MM.1S (cell line): ENCODE measurements around the gene STAG1.
"Not testable (repeated sequence)": the region's sequence is repeated elsewhere in the genome, so short reads cannot be mapped to it uniquely, and the experiment has no call there.

Source experiments
- DNase-seq: peaks from one replicate; pipeline ENCODE4 v3.0.0-alpha.2; 2015
- H2AFZ ChIP-seq: fragments of 300-600 bp; sonication (generic); 2 replicates; pipeline ENCODE4 v1.6.0; 2016; ENCODE audit warnings: antibody characterized with exemption, low read length
- H3F3A ChIP-seq: fragments of 300-600 bp; sonication (generic); 2 replicates; pipeline ENCODE4 v1.6.1; 2016; ENCODE audit warnings: mild to moderate bottlenecking, antibody characterized with exemption, low read length, moderate library complexity, mixed read lengths; ENCODE audit not compliant: insufficient read depth
- H3K27ac ChIP-seq: fragments of 300-600 bp; sonication (generic); 2 replicates; pipeline ENCODE4 v1.5.1; 2016; ENCODE audit warnings: mild to moderate bottlenecking, low read length
- H3K27me3 ChIP-seq: fragments of 300-600 bp; sonication (generic); replicated peaks from 2 replicates; pipeline ENCODE4 v1.6.0; 2016; ENCODE audit warnings: low read length; ENCODE audit not compliant: insufficient read depth
- H3K36me3 ChIP-seq: fragments of 300-600 bp; sonication (generic); replicated peaks from 2 replicates; pipeline ENCODE4 v1.6.1; 2016; ENCODE audit warnings: mild to moderate bottlenecking, low read length, mixed read lengths; ENCODE audit not compliant: insufficient read depth
- H3K4me1 ChIP-seq: fragments of 300-600 bp; sonication (generic); 2 replicates; pipeline ENCODE4 v1.6.1; 2016; ENCODE audit warnings: low read length, mixed read lengths
- H3K4me2 ChIP-seq: fragments of 300-600 bp; sonication (generic); 2 replicates; pipeline ENCODE4 v1.6.0; 2016; ENCODE audit warnings: low read depth, low read length
- H3K4me3 ChIP-seq: fragments of 300-600 bp; sonication (generic); 2 replicates; pipeline ENCODE4 v1.5.1; 2016; ENCODE audit warnings: low read length, mixed read lengths
- H3K79me2 ChIP-seq: fragments of 300-600 bp; sonication (generic); 2 replicates; pipeline ENCODE4 v1.6.1; 2016; ENCODE audit warnings: mixed run types, low read length, mixed read lengths
- H3K9ac ChIP-seq: fragments of 300-600 bp; sonication (generic); 2 replicates; pipeline ENCODE4 v1.6.1; 2016; ENCODE audit warnings: low read length, mixed read lengths
- H3K9me2 ChIP-seq: fragments of 300-600 bp; sonication (generic); replicated peaks from 2 replicates; pipeline ENCODE4 v1.6.1; 2016; ENCODE audit warnings: mild to moderate bottlenecking, low read length, mixed read lengths; ENCODE audit not compliant: insufficient read depth
- H3K9me3 ChIP-seq: fragments of 300-600 bp; sonication (generic); replicated peaks from 2 replicates; pipeline ENCODE4 v1.6.1; 2016; ENCODE audit warnings: mild to moderate bottlenecking, low read length, mixed read lengths; ENCODE audit not compliant: insufficient read depth
- H4K20me1 ChIP-seq: fragments of 300-600 bp; sonication (generic); 2 replicates; pipeline ENCODE4 v1.6.1; 2016; ENCODE audit warnings: mild to moderate bottlenecking, low read length, moderate library complexity, mixed read lengths; ENCODE audit not compliant: insufficient read depth
- EZH2 ChIP-seq: fragments of 300-600 bp; sonication (generic); optimal IDR thresholded peaks from 2 replicates; pipeline ENCODE3; 2017; ENCODE audit warnings: low read depth, mild to moderate bottlenecking, antibody characterized with exemption, low read length, mixed read lengths
- EZH2phosphoT487 ChIP-seq: fragments of 300-600 bp; sonication (generic); IDR thresholded peaks from 2 replicates; pipeline ENCODE4 v1.6.1; 2018; ENCODE audit warnings: antibody characterized with exemption, low read length
- TF ChIP-seq, protein P1 (sequence below): fragments of 300-600 bp; sonication (generic); IDR thresholded peaks from 2 replicates; pipeline ENCODE4 v1.5.1; 2016; ENCODE audit warnings: antibody characterized with exemption, low read length, mixed read lengths

STAG1 gene

DNA sequence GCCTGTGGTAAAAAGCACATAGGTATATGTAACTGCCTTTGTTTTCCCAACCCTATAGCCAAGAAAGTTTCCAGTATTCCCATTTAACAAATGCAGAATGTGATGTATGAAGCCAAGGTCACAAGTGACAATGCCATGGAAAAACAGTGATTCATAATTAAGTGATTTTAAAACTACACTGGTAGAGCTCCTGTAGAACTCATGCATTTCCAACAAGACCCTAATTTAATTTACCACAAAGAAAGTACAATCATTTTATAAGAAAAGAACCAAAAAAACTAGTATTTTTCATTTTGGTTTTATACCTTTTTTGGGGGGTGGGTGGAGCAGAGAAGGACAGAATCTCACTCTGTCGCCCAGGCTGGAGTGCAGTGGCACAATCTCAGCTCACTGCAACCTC, 82.0 kb downstream of the STAG1 start:
- TF ChIP-seq EZH2phosphoT487, result no peak
- TF ChIP-seq, protein P1, sequence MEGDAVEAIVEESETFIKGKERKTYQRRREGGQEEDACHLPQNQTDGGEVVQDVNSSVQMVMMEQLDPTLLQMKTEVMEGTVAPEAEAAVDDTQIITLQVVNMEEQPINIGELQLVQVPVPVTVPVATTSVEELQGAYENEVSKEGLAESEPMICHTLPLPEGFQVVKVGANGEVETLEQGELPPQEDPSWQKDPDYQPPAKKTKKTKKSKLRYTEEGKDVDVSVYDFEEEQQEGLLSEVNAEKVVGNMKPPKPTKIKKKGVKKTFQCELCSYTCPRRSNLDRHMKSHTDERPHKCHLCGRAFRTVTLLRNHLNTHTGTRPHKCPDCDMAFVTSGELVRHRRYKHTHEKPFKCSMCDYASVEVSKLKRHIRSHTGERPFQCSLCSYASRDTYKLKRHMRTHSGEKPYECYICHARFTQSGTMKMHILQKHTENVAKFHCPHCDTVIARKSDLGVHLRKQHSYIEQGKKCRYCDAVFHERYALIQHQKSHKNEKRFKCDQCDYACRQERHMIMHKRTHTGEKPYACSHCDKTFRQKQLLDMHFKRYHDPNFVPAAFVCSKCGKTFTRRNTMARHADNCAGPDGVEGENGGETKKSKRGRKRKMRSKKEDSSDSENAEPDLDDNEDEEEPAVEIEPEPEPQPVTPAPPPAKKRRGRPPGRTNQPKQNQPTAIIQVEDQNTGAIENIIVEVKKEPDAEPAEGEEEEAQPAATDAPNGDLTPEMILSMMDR, result no peak
- TF ChIP-seq EZH2, result no peak
- H4K20me1 ChIP-seq, result peaks cover 12% of the 10 kb centered on the region; the same call in 1 of the 2 replicates
- no peak overlapping the region for H3K4me2 ChIP-seq
- H3K79me2 ChIP-seq, result peaks cover 91% of the 10 kb centered on the region
- no peak overlapping the region for H3K9ac ChIP-seq
- H3K36me3 ChIP-seq, result no peaks in the 10 kb centered on the region
- no peak for DNase-seq
- no peaks in the 10 kb centered on the region for H3K9me3 ChIP-seq
- H3K4me1 ChIP-seq, result peaks cover 2% of the 10 kb centered on the region
- H3K27ac ChIP-seq, result no peak overlapping the region
- no peaks in the 10 kb centered on the region for H3K9me2 ChIP-seq
- H2AFZ ChIP-seq, result no peak overlapping the region
- no peaks in the 10 kb centered on the region for H3K27me3 ChIP-seq
- H3F3A ChIP-seq, result no peaks in the 10 kb centered on the region
- H3K4me3 ChIP-seq, result no peak overlapping the region

DNA sequence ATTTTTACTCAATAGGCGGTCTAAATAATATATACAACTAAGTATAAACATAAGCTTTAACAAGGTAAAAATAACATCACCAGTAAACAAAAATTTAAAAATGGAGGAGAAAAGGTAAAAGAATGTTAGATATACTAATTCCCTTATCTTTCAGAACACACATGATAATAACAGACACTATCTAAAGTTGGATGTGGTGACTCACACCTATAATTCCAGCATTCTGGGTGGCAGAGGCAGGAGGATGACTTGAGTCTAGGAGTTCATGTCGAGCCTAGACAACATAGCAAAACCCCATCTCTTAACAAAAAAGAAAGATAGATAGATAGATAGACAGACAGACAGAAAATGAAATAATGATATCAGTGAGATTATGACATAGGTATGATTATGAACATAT, 85.1 kb downstream of the STAG1 start:
- Histone ChIP-seq H3K9me3 (no peaks in the 10 kb centered on the region), H3F3A (no peaks in the 10 kb centered on the region), H3K27me3 (no peaks in the 10 kb centered on the region), H3K9ac (no peak overlapping the region), H2AFZ (no peak overlapping the region), H3K9me2 (no peaks in the 10 kb centered on the region), H4K20me1 (peaks cover 16% of the 10 kb centered on the region; the same call in 1 of the 2 replicates), H3K4me3 (no peak overlapping the region), H3K79me2 (peaks cover 92% of the 10 kb centered on the region), H3K4me2 (no peak overlapping the region), H3K4me1 (peaks cover 11% of the 10 kb centered on the region), H3K36me3 (no peaks in the 10 kb centered on the region), H3K27ac (no peak overlapping the region)
- TF ChIP-seq EZH2 (no peak), EZH2phosphoT487 (no peak)
- TF ChIP-seq, protein P1, result no peak
- no peak for DNase-seq

DNA sequence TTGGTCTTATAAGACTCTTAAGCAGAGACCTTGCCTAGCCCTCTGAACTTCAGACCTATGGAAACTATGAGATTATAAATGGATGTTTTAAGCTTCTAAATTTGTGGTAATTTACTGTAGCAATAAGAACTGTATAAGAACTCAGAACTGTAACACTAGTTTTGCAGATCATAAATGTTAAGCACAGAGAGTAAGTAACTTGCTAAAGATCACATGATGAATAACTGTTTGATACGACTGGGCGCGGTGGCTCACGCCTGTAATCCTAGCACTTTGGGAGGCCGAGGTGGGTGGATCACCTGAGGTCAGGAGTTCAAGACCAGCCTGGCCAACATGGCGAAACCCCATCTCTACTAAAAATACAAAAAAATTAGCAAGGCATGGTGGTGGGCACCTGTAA, 85.9 kb downstream of the STAG1 start:
- H3K4me2 ChIP-seq, H3F3A ChIP-seq, H3K9me3 ChIP-seq, H3K4me3 ChIP-seq, H3K9ac ChIP-seq, H3K36me3 ChIP-seq, H3K9me2 ChIP-seq, DNase-seq, H3K27ac ChIP-seq, H3K27me3 ChIP-seq, H2AFZ ChIP-seq: not testable (repeated sequence)
- Histone ChIP-seq H3K4me1 (peaks cover 11% of the 10 kb centered on the region), H4K20me1 (peaks cover 14% of the 10 kb centered on the region; the same call in 1 of the 2 replicates), H3K79me2 (peaks cover 92% of the 10 kb centered on the region)

DNA sequence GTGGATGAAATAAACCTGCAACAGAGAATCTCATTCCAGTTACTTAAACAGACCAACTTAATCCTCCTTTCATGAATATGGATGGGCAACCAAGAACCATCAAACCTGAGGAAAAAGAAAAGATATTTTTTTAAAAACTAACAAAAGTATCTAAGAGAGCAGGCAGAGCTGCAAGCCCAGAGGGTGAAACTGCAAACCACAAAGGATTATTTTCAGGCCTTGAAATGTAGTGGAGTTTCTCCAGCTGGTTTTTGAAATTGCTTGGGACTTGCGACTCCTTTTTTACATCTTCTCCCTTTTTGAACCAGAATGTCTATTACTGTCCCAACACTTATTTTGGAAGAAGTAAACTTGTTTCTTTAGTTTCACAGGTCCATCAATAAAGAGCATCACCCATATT, 87.4 kb downstream of the STAG1 start:
- no peak overlapping the region for H3K27ac ChIP-seq
- TF ChIP-seq EZH2 (no peak), EZH2phosphoT487 (no peak)
- TF ChIP-seq, protein P1, result no peak
- peak overlapping the region; percentile 10; the same call in 1 of the 2 replicates for H3K4me2 ChIP-seq
- no peak for DNase-seq
- H3K79me2 ChIP-seq, result peaks cover 92% of the 10 kb centered on the region
- no peaks in the 10 kb centered on the region for H3K9me3 ChIP-seq
- no peak overlapping the region for H3K4me3 ChIP-seq
- H3F3A ChIP-seq, result no peaks in the 10 kb centered on the region
- H4K20me1 ChIP-seq, result peaks cover 14% of the 10 kb centered on the region; the same call in 1 of the 2 replicates
- H3K9ac ChIP-seq, result no peak overlapping the region
- peaks cover 11% of the 10 kb centered on the region for H3K4me1 ChIP-seq
- H3K27me3 ChIP-seq, result no peaks in the 10 kb centered on the region
- H3K36me3 ChIP-seq, result no peaks in the 10 kb centered on the region
- no peak overlapping the region for H2AFZ ChIP-seq
- H3K9me2 ChIP-seq, result no peaks in the 10 kb centered on the region
